ENCODE data around the gene LEMD3.

The LEMD3 gene

GRCh38 chr12:65170209-65170881, 962 bp downstream of the LEMD3 start:
- FAIRE-seq: no peak

GRCh38 chr12:65171073-65171472, 1.7 kb downstream of the LEMD3 start:
- no peak for FAIRE-seq

DNA sequence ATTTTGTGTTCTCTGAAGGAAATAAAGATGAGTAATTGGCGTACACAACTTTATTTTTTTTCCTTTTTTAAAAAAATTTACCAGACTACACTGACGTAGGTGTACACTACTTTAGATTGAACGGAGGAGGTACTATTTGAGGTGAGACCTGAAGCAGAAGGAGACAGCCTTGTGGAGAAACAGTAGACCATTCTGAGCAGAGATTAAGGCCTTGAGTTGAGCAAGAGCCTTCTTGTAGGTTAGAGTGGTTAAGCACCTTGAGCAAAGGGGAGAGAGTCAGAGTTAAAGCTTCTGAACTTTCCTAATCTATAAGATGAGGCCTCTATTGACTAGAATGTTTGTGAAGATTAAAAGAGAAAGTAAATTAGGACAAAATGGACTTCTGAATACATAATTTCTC, 2.5 kb downstream of the LEMD3 start:
- FAIRE-seq: no peak

DNA sequence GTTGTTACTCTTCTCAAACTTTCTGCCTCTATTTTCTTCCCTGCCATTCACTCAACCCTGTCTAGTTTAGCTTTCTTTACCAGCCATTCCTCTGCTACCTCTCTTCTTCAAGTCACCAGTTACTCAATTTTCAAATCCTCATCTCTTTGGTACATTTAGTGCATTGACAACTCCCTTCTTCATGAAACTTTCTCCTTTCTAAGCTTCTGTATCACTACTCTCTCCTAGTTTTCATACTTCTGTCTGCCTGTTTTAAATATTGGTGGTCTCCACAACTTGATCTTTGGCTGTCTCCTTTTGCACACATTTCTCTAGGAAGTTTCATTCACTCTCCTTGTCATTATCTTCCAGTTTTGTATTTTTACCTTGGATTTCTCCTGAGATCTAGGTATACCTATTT, 6.0 kb downstream of the LEMD3 start:
- no peak for FAIRE-seq

DNA sequence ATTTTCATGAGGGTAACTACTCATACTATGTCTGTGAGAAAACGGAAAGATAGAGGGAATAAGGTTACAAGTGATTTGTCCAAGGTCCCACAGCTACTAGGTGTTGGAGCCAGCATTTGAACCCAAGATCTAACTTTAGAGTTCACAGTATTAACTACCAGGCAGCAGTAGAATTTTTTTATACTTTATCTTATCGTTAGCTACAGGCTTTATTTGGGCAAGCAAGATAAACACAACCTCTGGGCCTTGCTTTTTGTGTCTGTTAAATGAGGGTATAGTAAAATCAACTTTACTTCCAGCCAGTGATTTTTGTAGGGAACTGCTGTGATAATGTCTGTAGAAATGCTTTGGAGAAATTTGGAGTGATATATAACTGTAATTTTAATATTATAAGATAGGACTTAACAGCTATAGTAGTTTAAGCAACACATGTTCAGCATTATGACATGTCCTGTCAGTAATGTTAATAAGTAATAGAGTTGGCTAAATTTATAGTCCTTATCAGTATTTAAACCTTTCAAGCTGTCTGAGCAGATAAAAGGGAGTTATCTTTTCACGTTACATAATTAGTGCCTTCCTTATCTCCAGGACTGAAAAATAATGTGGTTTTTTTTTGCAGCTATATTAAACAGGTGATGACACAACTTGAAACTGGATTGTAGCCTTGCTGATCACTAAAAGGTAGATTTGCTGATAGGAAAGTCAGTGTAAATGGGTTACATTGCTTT, 12.8 kb downstream of the LEMD3 start:
- peak; percentile 79 for FAIRE-seq

DNA sequence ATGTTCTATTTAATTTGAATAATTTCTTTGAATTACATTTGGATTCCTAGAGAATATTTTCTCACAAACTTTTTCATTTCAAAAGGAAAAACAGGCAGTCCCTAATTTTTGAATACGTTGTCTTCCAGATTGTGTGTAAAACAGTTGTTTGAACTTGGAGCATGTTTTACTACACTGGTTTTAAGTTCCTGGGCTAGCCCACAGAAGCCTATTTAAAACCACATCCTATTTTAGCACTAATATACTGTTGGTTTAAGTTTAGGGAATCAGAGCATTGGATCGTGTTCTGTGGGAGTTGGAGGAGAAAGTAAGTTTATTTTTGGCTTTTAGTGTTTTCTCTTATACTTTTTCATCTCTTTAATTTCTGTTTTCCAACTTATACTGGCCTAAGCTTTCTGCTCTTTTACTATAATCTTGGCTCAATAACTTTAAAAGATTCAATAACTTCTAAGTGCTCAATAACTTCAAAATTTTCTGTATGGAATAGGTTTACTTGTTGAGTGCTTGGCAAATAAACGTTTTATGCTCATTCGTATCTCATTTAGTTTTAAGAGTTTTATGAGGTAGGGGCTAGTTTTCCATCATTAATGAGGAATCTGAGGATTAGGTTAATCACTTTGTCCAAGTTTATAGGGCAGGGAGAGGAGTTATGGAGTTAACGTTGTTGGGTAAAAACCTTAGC, 14.9 kb downstream of the LEMD3 start:
- no peak for FAIRE-seq

- FAIRE-seq: no peak
These were observed 15.5 kb downstream of the LEMD3 start for GRCh38 chr12:65184858-65185229.

DNA sequence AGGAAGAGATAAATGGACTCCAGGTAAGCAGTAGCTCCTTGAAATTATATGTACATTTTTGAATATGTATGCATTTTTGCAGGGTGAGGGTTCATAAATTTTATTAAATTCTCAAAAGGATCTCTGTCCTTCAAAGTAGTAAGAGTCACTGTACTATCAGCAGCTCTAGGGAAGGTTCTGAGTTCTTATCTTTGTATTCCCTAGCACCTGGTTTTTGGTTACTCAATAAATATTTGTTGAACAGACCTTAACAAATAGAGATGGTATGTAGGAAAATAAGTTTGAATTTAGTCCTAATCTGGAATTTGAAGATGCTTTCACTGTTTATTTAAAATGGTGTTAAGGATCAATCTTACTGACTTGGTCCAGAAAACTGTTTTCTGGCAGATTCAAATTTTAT, 18.3 kb downstream of the LEMD3 start:
- no peak for FAIRE-seq

DNA sequence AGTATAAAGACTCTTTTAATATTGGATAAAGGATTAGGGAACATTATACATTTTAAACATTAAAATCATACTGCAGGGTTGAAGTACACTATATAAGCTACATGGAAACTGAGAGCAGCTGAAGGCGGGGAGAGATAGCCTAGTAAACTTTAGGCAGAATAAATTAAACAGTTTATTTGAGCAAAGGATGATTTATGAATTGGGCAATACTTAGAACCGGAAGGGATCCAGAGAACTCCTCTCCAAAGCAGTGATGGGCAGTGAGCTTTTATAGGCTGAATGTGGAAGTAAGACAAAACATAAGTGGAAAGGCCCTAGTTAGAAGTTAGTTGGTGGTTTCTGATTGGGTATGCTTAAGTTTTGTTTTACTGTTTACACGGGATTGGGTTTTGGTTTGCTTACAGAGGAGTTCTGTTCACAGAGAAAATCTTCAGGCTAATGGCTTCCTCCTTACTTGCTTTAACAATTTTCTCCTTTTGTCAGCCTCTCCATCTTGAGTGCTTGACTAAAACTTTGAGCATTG, 18.9 kb downstream of the LEMD3 start:
- no peak for FAIRE-seq

DNA sequence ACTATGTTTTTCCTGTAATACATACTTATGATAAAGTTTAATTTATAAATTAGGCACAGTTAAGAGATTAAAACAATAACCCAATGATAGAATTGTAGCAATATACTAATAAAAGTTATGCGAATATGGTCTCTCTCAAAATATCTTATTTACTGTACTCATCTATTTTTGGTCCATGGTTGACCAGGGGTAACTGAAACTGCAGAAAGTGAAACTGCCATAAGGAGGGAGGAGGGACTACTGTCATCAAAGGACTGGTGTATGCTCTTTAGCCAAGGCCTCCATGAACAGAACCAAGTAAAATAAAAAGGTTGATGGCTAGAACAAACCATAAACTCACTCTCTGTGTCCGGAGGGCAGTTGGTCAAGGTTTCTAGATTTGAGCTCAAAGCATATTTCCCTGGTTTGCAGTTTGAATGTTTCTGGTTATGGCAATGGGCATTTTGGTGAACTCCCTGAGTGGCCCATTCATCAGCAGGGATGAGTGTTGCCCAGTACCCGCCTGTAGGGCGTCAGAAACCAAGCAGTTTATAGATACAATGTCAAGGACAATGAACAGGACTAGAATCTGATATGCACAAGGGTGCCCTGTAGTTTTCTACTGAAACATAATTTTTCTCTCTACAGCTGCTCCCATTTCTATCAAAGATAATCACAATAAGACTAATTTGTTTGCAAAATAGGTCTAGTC, 19.8 kb downstream of the LEMD3 start:
- FAIRE-seq: no peak

DNA sequence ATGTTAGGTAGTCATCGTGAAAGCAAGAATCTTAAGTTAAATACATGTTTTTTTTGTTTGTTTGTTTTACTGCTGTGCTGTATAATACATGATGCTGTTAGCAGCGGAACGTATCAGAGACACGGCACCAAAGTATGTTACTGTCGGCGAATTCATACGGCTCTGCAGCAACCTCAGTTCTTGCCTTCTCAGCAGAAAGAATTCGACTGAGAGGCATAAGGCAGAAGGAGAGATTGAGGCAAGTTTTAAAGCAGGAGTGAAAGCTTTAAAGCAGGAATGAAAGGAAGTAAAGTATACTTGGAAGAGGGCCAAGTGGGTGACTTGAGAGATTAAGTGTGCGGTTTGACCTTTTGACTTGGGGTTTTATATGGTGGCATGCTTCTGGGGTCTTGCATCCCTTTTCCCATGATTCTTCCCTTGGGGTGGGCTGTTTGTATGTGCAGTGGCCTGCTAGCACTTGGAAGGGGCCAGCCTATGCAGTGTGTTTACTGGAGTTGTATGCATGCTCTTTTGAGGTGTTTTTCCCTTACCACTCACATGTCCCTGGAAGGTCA, 23.7 kb downstream of the LEMD3 start:
- no peak for FAIRE-seq

- FAIRE-seq: no peak
These were observed 25.6 kb downstream of the LEMD3 start for GRCh38 chr12:65194949-65195348.

GRCh38 chr12:65195387-65196055, 26.1 kb downstream of the LEMD3 start:
- FAIRE-seq: no peak

GRCh38 chr12:65196762-65197567, 27.6 kb downstream of the LEMD3 start:
- FAIRE-seq: no peak

GRCh38 chr12:65199604-65200003, 30.2 kb downstream of the LEMD3 start:
- no peak for FAIRE-seq

DNA sequence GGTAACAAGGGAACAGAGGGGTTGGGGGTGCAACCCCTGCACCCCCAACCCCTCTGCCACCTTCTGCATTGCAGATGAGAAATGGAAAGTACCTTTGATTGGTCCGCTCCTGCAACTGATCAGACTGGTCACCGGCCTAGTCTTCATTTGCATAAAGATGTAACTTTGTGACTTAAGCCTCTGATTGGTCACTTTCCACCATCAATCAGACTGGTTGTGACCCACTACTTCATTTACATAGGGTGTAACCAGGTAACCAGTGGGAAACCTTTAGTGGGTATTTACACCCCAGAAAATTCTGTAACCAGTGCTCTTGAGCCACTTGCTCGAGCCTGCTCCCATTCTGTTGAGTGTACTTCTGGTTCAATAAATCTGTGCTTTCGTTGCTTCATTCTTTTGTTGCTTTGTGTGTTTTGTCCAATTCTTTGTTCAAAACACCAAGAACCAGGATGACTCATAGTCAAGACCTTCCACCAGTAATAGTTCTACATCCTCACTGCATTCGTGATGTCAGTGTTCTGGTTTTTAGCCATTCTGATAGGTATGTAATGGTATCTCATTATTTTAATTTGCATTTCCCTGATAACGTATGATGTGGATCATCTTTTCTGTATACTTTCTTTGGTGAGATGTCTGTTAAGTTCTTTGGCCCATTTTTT, 30.8 kb downstream of the LEMD3 start:
- FAIRE-seq: no peak

DNA sequence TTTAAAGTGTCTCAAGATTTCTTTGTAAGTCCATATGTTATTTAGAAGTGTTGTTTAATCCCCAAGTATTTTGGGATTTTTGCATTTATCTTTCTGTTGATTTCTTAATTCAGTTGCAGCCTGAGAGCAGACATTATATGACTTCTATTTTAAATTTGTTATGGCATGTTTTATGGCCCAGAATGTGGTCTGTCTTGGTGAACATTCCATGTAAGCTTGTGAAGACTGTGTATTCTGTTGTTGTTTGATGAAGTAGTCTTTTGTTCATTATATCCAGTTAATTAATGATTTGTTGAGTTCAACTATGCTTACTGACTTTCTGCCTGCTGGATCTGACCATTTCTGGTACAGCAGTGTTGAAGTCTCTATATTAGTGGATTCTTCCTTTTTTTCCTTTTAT, 34.0 kb downstream of the LEMD3 start:
- FAIRE-seq: no peak

- FAIRE-seq: no peak
These were observed 35.6 kb downstream of the LEMD3 start for GRCh38 chr12:65204886-65205525.

- FAIRE-seq: no peak
These were observed 36.5 kb downstream of the LEMD3 start for GRCh38 chr12:65205886-65206285.

- FAIRE-seq: no peak
These were observed 38.7 kb downstream of the LEMD3 start for GRCh38 chr12:65208125-65208524.

Measured in islet of Langerhans (tissue), 1 donor.